Muscle layer of duodenum (tissue), 2 donors: ENCODE results near the gene KIF26A.

Experiments
- H3K27ac ChIP-seq: one replicate; pipeline ENCODE4 v1.7.0; 2013; ENCODE audit warnings: mild to moderate bottlenecking, low read length
- H3K27me3 ChIP-seq: one replicate; pipeline ENCODE4 v1.7.0; 2013; ENCODE audit warnings: low read depth, mild to moderate bottlenecking, control low read depth, low read length
- H3K36me3 ChIP-seq, 2 donors: one replicate each; pipeline ENCODE4 v1.7.0; 2013; ENCODE audit warnings: low read length in 2 of 2, control low read depth in 1 of 2, mild to moderate bottlenecking in 1 of 2; ENCODE audit not compliant: insufficient read depth in 2 of 2, control insufficient read depth in 1 of 2
- H3K4me1 ChIP-seq, 2 donors: one replicate each; pipeline ENCODE4 v1.7.0; 2013; ENCODE audit warnings: low read length in 2 of 2, mild to moderate bottlenecking in 2 of 2, control low read depth in 1 of 2, moderate library complexity in 1 of 2; ENCODE audit not compliant: insufficient read depth in 2 of 2, control insufficient read depth in 1 of 2
- H3K4me3 ChIP-seq, 2 donors: one replicate each; pipeline ENCODE4 v1.7.0; 2013; ENCODE audit warnings: low read length in 2 of 2, low read depth in 1 of 2, mild to moderate bottlenecking in 1 of 2
- H3K9me3 ChIP-seq, 2 donors: one replicate each; pipeline ENCODE4 v1.7.0; 2013; ENCODE audit warnings: low read length in 2 of 2, control low read depth in 1 of 2, mild to moderate bottlenecking in 1 of 2; ENCODE audit not compliant: control insufficient read depth in 1 of 2
- donor health status: healthy.

KIF26A gene

GRCh38 chr14:104129556-104129955, 8.8 kb upstream of the KIF26A start:
- no peaks in the 10 kb centered on the region for H3K27me3 ChIP-seq
- no peaks in the 10 kb centered on the region for H3K36me3 ChIP-seq
- H3K4me3 ChIP-seq, result no peak overlapping the region
- H3K9me3 ChIP-seq, result peaks cover 11 to 30% of the 10 kb centered on the region in 2 donors
- no peak overlapping the region for H3K27ac ChIP-seq
- no peaks in the 10 kb centered on the region for H3K4me1 ChIP-seq

- peaks cover 11 to 21% of the 10 kb centered on the region in 2 donors for H3K9me3 ChIP-seq
Observed at GRCh38 chr14:104130974-104131651, 7.3 kb upstream of the KIF26A start.

GRCh38 chr14:104131968-104132732, 6.2 kb upstream of the KIF26A start:
- peaks cover 20% of the 10 kb centered on the region for H3K27me3 ChIP-seq
- peaks cover 0 to 23% of the 10 kb centered on the region in 2 donors for H3K4me1 ChIP-seq
- H3K4me3 ChIP-seq, result no peak overlapping the region
- peaks cover 11 to 19% of the 10 kb centered on the region in 2 donors for H3K9me3 ChIP-seq
- H3K27ac ChIP-seq, result no peak overlapping the region
- H3K36me3 ChIP-seq, result no peaks in the 10 kb centered on the region

More at GRCh38 chr14:104130974-104131651, 7.3 kb upstream of the KIF26A start:
- Histone ChIP-seq H3K27ac (no peak overlapping the region), H3K36me3 (no peaks in the 10 kb centered on the region), H3K4me3 (no peak overlapping the region), H3K27me3 (peaks cover 12% of the 10 kb centered on the region), H3K4me1 (peaks cover 0 to 14% of the 10 kb centered on the region in 2 donors)

GRCh38 chr14:104132981-104133380, 5.4 kb upstream of the KIF26A start:
- Histone ChIP-seq H3K4me3 (no peak overlapping the region), H3K27me3 (peaks cover 23% of the 10 kb centered on the region), H3K27ac (no peak overlapping the region), H3K4me1 (peaks cover 0 to 31% of the 10 kb centered on the region in 2 donors), H3K36me3 (no peaks in the 10 kb centered on the region), H3K9me3 (peaks cover 11 to 19% of the 10 kb centered on the region in 2 donors)

GRCh38 chr14:104133496-104133895, 4.9 kb upstream of the KIF26A start:
- Histone ChIP-seq H3K9me3 (peaks cover 11 to 19% of the 10 kb centered on the region in 2 donors), H3K4me3 (no peak overlapping the region), H3K4me1 (peaks cover 0 to 35% of the 10 kb centered on the region in 2 donors), H3K27me3 (peaks cover 23% of the 10 kb centered on the region), H3K27ac (no peak overlapping the region), H3K36me3 (no peaks in the 10 kb centered on the region)

- H3K27me3 ChIP-seq, result peaks cover 26% of the 10 kb centered on the region
- H3K9me3 ChIP-seq, result peaks cover 9 to 14% of the 10 kb centered on the region in 2 donors
Observed at GRCh38 chr14:104134061-104134965, 4.1 kb upstream of the KIF26A start.

GRCh38 chr14:104135121-104135903, 3.1 kb upstream of the KIF26A start:
- H3K4me3 ChIP-seq, result peak overlapping the region in 1 of 2 donors; percentile 28
- H3K4me1 ChIP-seq, result peaks cover 0 to 41% of the 10 kb centered on the region in 2 donors
- H3K27ac ChIP-seq, result no peak overlapping the region
- no peaks in the 10 kb centered on the region for H3K36me3 ChIP-seq
- H3K27me3 ChIP-seq, result peaks cover 28% of the 10 kb centered on the region
- peaks cover 0 to 4% of the 10 kb centered on the region in 2 donors for H3K9me3 ChIP-seq

More at GRCh38 chr14:104134061-104134965, 4.1 kb upstream of the KIF26A start:
- peaks cover 0 to 41% of the 10 kb centered on the region in 2 donors for H3K4me1 ChIP-seq
- no peak overlapping the region for H3K27ac ChIP-seq
- no peak overlapping the region for H3K4me3 ChIP-seq
- no peaks in the 10 kb centered on the region for H3K36me3 ChIP-seq

GRCh38 chr14:104135904-104136471, 2.4 kb upstream of the KIF26A start:
- Histone ChIP-seq H3K27me3 (peaks cover 28% of the 10 kb centered on the region), H3K4me3 (peak overlapping the region in 1 of 2 donors; percentile 75), H3K27ac (no peak overlapping the region), H3K9me3 (no peaks in the 10 kb centered on the region), H3K4me1 (peaks cover 0 to 41% of the 10 kb centered on the region in 2 donors), H3K36me3 (no peaks in the 10 kb centered on the region)

- Histone ChIP-seq H3K36me3 (no peaks in the 10 kb centered on the region), H3K27ac (no peak overlapping the region), H3K9me3 (no peaks in the 10 kb centered on the region), H3K4me3 (peak overlapping the region in 1 of 2 donors; percentile 75), H3K27me3 (peaks cover 28% of the 10 kb centered on the region), H3K4me1 (peaks cover 0 to 41% of the 10 kb centered on the region in 2 donors)
Observed at GRCh38 chr14:104136472-104137296, 1.7 kb upstream of the KIF26A start.
